Fibroblast of villous mesenchyme (primary cell): ENCODE measurements around the gene EEF2KMT. TPM values are rescaled to one million over a fixed set of nuclear protein-coding genes. Genes with fewer than 3 reads are reported as not detected.

Source experiments
- DNase-seq: peaks from one replicate; pipeline ENCODE4 v3.0.0-alpha.2; 2010; ENCODE audit warnings: low read depth
- H3K4me3 ChIP-seq: 2 replicates; pipeline ENCODE4 v1.5.1; 2011; ENCODE audit warnings: low read depth, mild to moderate bottlenecking, low read length
- total RNA-seq: library from RNA; depleted of rRNA; stranded (reverse); fragments of >200 nt; gene quantifications from 2 replicates; pipeline ENCODE4 v1.2.3, GENCODE V29; 2012
- TF ChIP-seq, protein P1 (sequence below): IDR thresholded peaks from 2 replicates; pipeline ENCODE4 v1.5.1; 2012; ENCODE audit warnings: low read depth, mild to moderate bottlenecking, low read length; ENCODE audit not compliant: insufficient read depth

EEF2KMT gene
- total RNA-seq, 1 donor, result 11.7 TPM

DNA sequence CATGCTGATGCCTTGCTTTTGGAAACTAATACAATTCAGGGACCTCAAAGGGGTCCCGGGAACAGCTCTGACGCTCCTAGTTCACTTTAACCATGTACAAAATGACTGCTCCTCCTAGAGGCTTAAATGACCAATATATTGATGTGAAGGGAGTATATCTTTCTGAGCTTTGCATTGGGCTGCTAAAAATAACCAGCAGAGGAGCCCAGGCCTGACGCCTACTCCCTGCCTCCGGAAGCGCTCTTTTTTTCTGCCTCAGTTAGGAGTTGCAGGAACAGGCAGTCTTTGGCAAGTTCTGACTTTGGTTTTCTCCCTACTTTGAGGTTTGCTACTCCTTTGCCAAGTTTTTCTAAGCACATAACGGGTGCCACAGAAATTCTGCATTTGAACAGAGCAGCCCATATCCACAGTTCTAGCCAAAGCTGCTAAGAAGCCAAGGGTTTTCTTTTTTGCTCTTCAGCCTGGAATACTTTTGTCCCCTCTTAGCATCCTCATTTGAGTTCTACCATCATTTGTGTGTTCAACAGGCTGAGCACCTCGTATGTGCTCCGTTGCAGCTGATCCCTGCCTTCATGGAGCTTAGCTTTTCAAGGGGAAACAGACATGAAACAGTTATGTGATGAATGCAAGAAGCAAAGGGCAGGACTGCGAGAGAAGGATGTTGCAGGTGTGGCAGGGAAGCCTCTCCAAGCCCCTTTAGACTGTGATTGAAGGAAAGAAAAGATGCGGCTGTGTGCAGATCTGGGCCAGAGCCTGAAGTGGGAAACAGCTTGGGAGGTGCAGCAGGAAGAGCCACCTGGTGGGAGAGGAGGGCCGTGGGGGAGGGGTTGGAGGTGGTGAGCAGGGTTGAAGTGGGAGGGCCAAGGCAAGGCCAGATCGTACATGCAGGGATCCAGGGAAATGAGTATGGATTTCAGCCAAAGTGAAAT is 61.1 kb downstream of the EEF2KMT start:
- H3K4me3 ChIP-seq, result no peak overlapping the region
- no peak for DNase-seq
- TF ChIP-seq, protein P1, sequence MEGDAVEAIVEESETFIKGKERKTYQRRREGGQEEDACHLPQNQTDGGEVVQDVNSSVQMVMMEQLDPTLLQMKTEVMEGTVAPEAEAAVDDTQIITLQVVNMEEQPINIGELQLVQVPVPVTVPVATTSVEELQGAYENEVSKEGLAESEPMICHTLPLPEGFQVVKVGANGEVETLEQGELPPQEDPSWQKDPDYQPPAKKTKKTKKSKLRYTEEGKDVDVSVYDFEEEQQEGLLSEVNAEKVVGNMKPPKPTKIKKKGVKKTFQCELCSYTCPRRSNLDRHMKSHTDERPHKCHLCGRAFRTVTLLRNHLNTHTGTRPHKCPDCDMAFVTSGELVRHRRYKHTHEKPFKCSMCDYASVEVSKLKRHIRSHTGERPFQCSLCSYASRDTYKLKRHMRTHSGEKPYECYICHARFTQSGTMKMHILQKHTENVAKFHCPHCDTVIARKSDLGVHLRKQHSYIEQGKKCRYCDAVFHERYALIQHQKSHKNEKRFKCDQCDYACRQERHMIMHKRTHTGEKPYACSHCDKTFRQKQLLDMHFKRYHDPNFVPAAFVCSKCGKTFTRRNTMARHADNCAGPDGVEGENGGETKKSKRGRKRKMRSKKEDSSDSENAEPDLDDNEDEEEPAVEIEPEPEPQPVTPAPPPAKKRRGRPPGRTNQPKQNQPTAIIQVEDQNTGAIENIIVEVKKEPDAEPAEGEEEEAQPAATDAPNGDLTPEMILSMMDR, result no peak

DNA sequence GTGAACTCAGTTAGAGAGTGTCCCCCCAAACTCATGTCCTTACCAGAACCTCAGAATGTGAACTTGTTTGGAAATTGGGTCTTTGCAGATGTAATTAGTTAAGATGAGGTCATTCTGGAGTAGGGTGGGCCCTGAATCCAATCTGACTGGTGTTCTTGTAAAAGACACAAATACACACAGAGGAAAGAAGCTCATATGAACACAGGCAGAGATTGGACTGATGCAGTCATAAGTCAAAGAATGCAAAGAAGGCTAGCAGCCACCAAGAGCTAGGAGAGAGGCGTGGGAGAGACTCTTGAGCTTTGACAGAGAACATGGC is 61.7 kb downstream of the EEF2KMT start:
- no peak for DNase-seq
- no peak overlapping the region for H3K4me3 ChIP-seq
- TF ChIP-seq, protein P1, result no peak

Other genes starting within 250 kb of the EEF2KMT start
- gene PPL, start 160.6 kb downstream of the EEF2KMT start, total RNA-seq, result 0.32 and 0.86 TPM in 2 replicates
- under 0.01 TPM in 1 of 2 replicates, not detected in the other for gene SEC14L5, start 139.5 kb downstream of the EEF2KMT start, total RNA-seq
- 17.3 and 18.0 TPM in 2 replicates for gene NAGPA, start 63.9 kb downstream of the EEF2KMT start, total RNA-seq
- not detected in 2 replicates for gene C16orf89, start 31.8 kb downstream of the EEF2KMT start, total RNA-seq
- gene ALG1, start 26.0 kb downstream of the EEF2KMT start, total RNA-seq, result 39.9 and 41.9 TPM in 2 replicates